GM18951 (cell line): Measurements from ENCODE around the gene PHAF1.

Experiments used
- POLR2A ChIP-seq: IDR thresholded peaks from 4 replicates; pipeline ENCODE4 v1.6.1; 2011; ENCODE audit warnings: mild to moderate bottlenecking; ENCODE audit not compliant: insufficient read length, insufficient read depth; ENCODE audit errors: extremely low read depth
- in situ Hi-C: fragments of 300-500 bp; cut with MboI; formaldehyde crosslinking; loops from one replicate; pipeline ENCODE4 v1.12.0; 2022; ENCODE audit warnings: low sequenced_read_pairs, mixed read lengths, inconsistent platforms; ENCODE audit not compliant: unreplicated experiment

The PHAF1 gene

GRCh38 chr16:67188323-67188722, 78.6 kb downstream of the PHAF1 start:
- in situ Hi-C loops = no loop called here
- TF ChIP-seq POLR2A = no peak

GRCh38 chr16:67188798-67189197, 79.1 kb downstream of the PHAF1 start:
- in situ Hi-C loops = no loop called here
- TF ChIP-seq POLR2A = no peak

GRCh38 chr16:67190041-67190440, 80.3 kb downstream of the PHAF1 start, which contains the start of gene EXOC3L1:
EXOC3L1 (minus strand) TSS chr16:67190136; CDS start chr16:67189676, 460 bp downstream.
- no peak for TF ChIP-seq POLR2A
- in situ Hi-C loops = no loop called here

GRCh38 chr16:67190448-67191399, 81.0 kb downstream of the PHAF1 start:
- in situ Hi-C loops = no loop called here
- no peak for TF ChIP-seq POLR2A

GRCh38 chr16:67191411-67191994, 81.8 kb downstream of the PHAF1 start:
- no peak for TF ChIP-seq POLR2A
- in situ Hi-C loops = no loop called here

- TF ChIP-seq POLR2A = peak; percentile 88
- in situ Hi-C loops = no loop called here
Observed at GRCh38 chr16:67191995-67192681, 82.4 kb downstream of the PHAF1 start, which contains the start of gene E2F4. E2F4 (plus strand) TSS chr16:67192155; CDS start chr16:67192228, 73 bp downstream.

- TF ChIP-seq POLR2A = no peak
Observed at GRCh38 chr16:67192781-67193361, 83.1 kb downstream of the PHAF1 start.

GRCh38 chr16:67193536-67193935, 83.8 kb downstream of the PHAF1 start:
- no peak for TF ChIP-seq POLR2A
- in situ Hi-C loops = no loop called here

More at GRCh38 chr16:67192781-67193361, 83.1 kb downstream of the PHAF1 start:
- in situ Hi-C loops = no loop called here

GRCh38 chr16:67194260-67194659, 84.5 kb downstream of the PHAF1 start:
- in situ Hi-C loops = no loop called here

GRCh38 chr16:67195676-67196075, 85.9 kb downstream of the PHAF1 start:
- in situ Hi-C loops = no loop called here
- no peak for TF ChIP-seq POLR2A

More at GRCh38 chr16:67194260-67194659, 84.5 kb downstream of the PHAF1 start:
- no peak for TF ChIP-seq POLR2A

GRCh38 chr16:67196881-67197280, 87.1 kb downstream of the PHAF1 start:
- in situ Hi-C loops = no loop called here

GRCh38 chr16:67197704-67198103, 88.0 kb downstream of the PHAF1 start:
- in situ Hi-C loops = no loop called here

More at GRCh38 chr16:67196881-67197280, 87.1 kb downstream of the PHAF1 start:
- TF ChIP-seq POLR2A = no peak

More at GRCh38 chr16:67197704-67198103, 88.0 kb downstream of the PHAF1 start:
- TF ChIP-seq POLR2A = no peak
